Activated CD4-positive, alpha-beta T cell treated with anti-CD3 and anti-CD28 coated beads, Interleukin-2, amount 10 ng/mL, durations not matched to agents 7 days and 5 days (primary cell): ENCODE measurements around the gene SKAP1. TPM values are rescaled to one million over a fixed set of nuclear protein-coding genes. Genes with fewer than 3 reads are reported as not detected.
"Not testable (repeated sequence)": the region's sequence is repeated elsewhere in the genome, so short reads cannot be mapped to it uniquely, and the experiment has no call there.

Source experiments
- CTCF ChIA-PET: fragments of 350-600 bp; sonication (Branson Sonifier 250); formaldehyde crosslinking; loops from one replicate; lab custom pipeline; 2021; ENCODE audit warnings: antibody characterized with exemption; lab: Charles Lee
- POLR2A ChIA-PET: fragments of 350-600 bp; sonication (Branson Sonifier 250); formaldehyde crosslinking; loops from one replicate; lab custom pipeline; 2021; ENCODE audit warnings: antibody characterized with exemption; lab: Charles Lee
- DNase-seq: peaks from one replicate; pipeline ENCODE4 v3.0.0-alpha.2; 2020
- H3K27ac Mint-ChIP-seq: one replicate; pipeline ENCODE4 v1.8.0; 2021; ENCODE audit warnings: mild to moderate bottlenecking, moderate library complexity, mixed read lengths
- H3K27me3 Mint-ChIP-seq: one replicate; pipeline ENCODE4 v1.8.0; 2021; ENCODE audit warnings: mixed read lengths
- H3K36me3 Mint-ChIP-seq: one replicate; pipeline ENCODE4 v1.8.0; 2021; ENCODE audit warnings: low read depth, mixed read lengths
- H3K4me1 Mint-ChIP-seq: one replicate; pipeline ENCODE4 v1.8.0; 2021; ENCODE audit warnings: mixed read lengths
- H3K4me3 Mint-ChIP-seq: one replicate; pipeline ENCODE4 v1.8.0; 2021; ENCODE audit warnings: mild to moderate bottlenecking, moderate library complexity, mixed read lengths
- H3K9me3 Mint-ChIP-seq: one replicate; pipeline ENCODE4 v1.8.0; 2021; ENCODE audit warnings: mixed read lengths
- total RNA-seq, 2 experiments: library from RNA; stranded (reverse); gene quantifications; one replicate each; pipeline ENCODE4 v1.2.3, GENCODE V29; 2021

Gene SKAP1
- total RNA-seq, 2 experiments from 2014 or later, result 123 to 144 TPM

GRCh38 chr17:48426761-48427500 lies 3.1 kb downstream of the SKAP1 start:
- H3K27ac Mint-ChIP-seq, result peak overlapping the region; percentile 87
- ChIA-PET CTCF (interaction anchor here (0.6 to 1.3 kb wide), 4 partner anchors 8 to 25 kb away, joined by 3 to 5 read pairs (median 3); no protein-coding TSS in a partner anchor), POLR2A (no interaction called here)
- H3K9me3 Mint-ChIP-seq, result no peaks in the 10 kb centered on the region
- H3K27me3 Mint-ChIP-seq, result no peaks in the 10 kb centered on the region
- peak overlapping the region; percentile 88 for H3K4me3 Mint-ChIP-seq
- no peak for DNase-seq
- H3K4me1 Mint-ChIP-seq, result peaks cover 67% of the 10 kb centered on the region
- peaks cover 53% of the 10 kb centered on the region for H3K36me3 Mint-ChIP-seq

- DNase-seq, result no peak
- H3K4me3 Mint-ChIP-seq, result peak overlapping the region; percentile 88
- peaks cover 66% of the 10 kb centered on the region for H3K4me1 Mint-ChIP-seq
- H3K9me3 Mint-ChIP-seq, result no peaks in the 10 kb centered on the region
- H3K27me3 Mint-ChIP-seq, result no peaks in the 10 kb centered on the region
- CTCF ChIA-PET, result interaction anchor here (0.6 to 2.0 kb wide), 8 partner anchors 8 to 167 kb away, joined by 3 to 5 read pairs (median 3); no protein-coding TSS in a partner anchor
- peaks cover 58% of the 10 kb centered on the region for H3K36me3 Mint-ChIP-seq
- POLR2A ChIA-PET, result no interaction called here
- H3K27ac Mint-ChIP-seq, result peak overlapping the region; percentile 87
Observed at GRCh38 chr17:48426019-48426665, 3.9 kb downstream of the SKAP1 start.

GRCh38 chr17:48422060-48422459 lies 8.0 kb downstream of the SKAP1 start:
- POLR2A ChIA-PET, CTCF ChIA-PET, H3K27ac Mint-ChIP-seq, H3K4me3 Mint-ChIP-seq, DNase-seq, H3K27me3 Mint-ChIP-seq, H3K9me3 Mint-ChIP-seq: not testable (repeated sequence)
- H3K4me1 Mint-ChIP-seq, result peaks cover 73% of the 10 kb centered on the region
- H3K36me3 Mint-ChIP-seq, result peaks cover 52% of the 10 kb centered on the region

- Mint-ChIP-seq H3K27ac (no peak overlapping the region), H3K9me3 (no peaks in the 10 kb centered on the region), H3K36me3 (peaks cover 47% of the 10 kb centered on the region), H3K4me3 (no peak overlapping the region), H3K4me1 (peaks cover 73% of the 10 kb centered on the region), H3K27me3 (no peaks in the 10 kb centered on the region)
- no peak for DNase-seq
- ChIA-PET CTCF (interaction anchor here (0.8 kb wide), 1 partner anchor 68 kb away, joined by 5 read pairs; no protein-coding TSS in a partner anchor), POLR2A (no interaction called here)
Observed at GRCh38 chr17:48420823-48421222, 9.2 kb downstream of the SKAP1 start.

GRCh38 chr17:48416971-48417370 lies 13.0 kb downstream of the SKAP1 start:
- ChIA-PET CTCF (no interaction called here), POLR2A (interaction anchor here (0.6 to 0.7 kb wide), 2 partner anchors 23 to 196 kb away, joined by 4 to 5 read pairs; no protein-coding TSS in a partner anchor)
- DNase-seq, result no peak
- Mint-ChIP-seq H3K27me3 (no peaks in the 10 kb centered on the region), H3K27ac (peak overlapping the region; percentile 42), H3K4me3 (no peak overlapping the region), H3K36me3 (peaks cover 52% of the 10 kb centered on the region), H3K9me3 (no peaks in the 10 kb centered on the region), H3K4me1 (peaks cover 80% of the 10 kb centered on the region)

- DNase-seq, result no peak
- POLR2A ChIA-PET, result no interaction called here
- Mint-ChIP-seq H3K36me3 (peaks cover 62% of the 10 kb centered on the region), H3K4me3 (no peak overlapping the region), H3K27ac (peak overlapping the region; percentile 74), H3K9me3 (no peaks in the 10 kb centered on the region), H3K4me1 (peaks cover 81% of the 10 kb centered on the region), H3K27me3 (no peaks in the 10 kb centered on the region)
- CTCF ChIA-PET, result interaction anchor here (1.0 to 1.5 kb wide), 4 partner anchors 13 to 62 kb away, joined by 3 read pairs; no protein-coding TSS in a partner anchor
Observed at GRCh38 chr17:48413613-48414405, 16.2 kb downstream of the SKAP1 start.

- Mint-ChIP-seq H3K4me1 (peaks cover 75% of the 10 kb centered on the region), H3K9me3 (no peaks in the 10 kb centered on the region), H3K4me3 (peak overlapping the region; percentile 5), H3K27me3 (no peaks in the 10 kb centered on the region), H3K27ac (peak overlapping the region; percentile 73), H3K36me3 (peaks cover 59% of the 10 kb centered on the region)
- no peak for DNase-seq
- CTCF ChIA-PET, result interaction anchor here (0.6 kb wide), 1 partner anchor 11 kb away, joined by 3 read pairs; no protein-coding TSS in a partner anchor
- POLR2A ChIA-PET, result interaction anchor here (0.6 kb wide), 1 partner anchor 809 kb away, joined by 4 read pairs; no protein-coding TSS in a partner anchor
Observed at GRCh38 chr17:48412841-48413240, 17.2 kb downstream of the SKAP1 start.

GRCh38 chr17:48410821-48411220 lies 19.2 kb downstream of the SKAP1 start:
- peaks cover 69% of the 10 kb centered on the region for H3K4me1 Mint-ChIP-seq
- POLR2A ChIA-PET, DNase-seq, H3K9me3 Mint-ChIP-seq, H3K27me3 Mint-ChIP-seq, H3K4me3 Mint-ChIP-seq: not testable (repeated sequence)
- CTCF ChIA-PET, result interaction anchor here (0.6 to 1.2 kb wide), 2 partner anchors 20 to 1202 kb away, joined by 3 read pairs; no protein-coding TSS in a partner anchor
- H3K36me3 Mint-ChIP-seq, result peaks cover 59% of the 10 kb centered on the region
- peak overlapping the region; percentile 48 for H3K27ac Mint-ChIP-seq

GRCh38 chr17:48409607-48410006 lies 20.4 kb downstream of the SKAP1 start:
- H3K36me3 Mint-ChIP-seq, result peaks cover 57% of the 10 kb centered on the region
- ChIA-PET CTCF (interaction anchor here (1.2 to 2.0 kb wide), 3 partner anchors 15 to 21 kb away, joined by 3 to 5 read pairs (median 4); no protein-coding TSS in a partner anchor), POLR2A (no interaction called here)
- DNase-seq, result no peak
- no peak overlapping the region for H3K27ac Mint-ChIP-seq
- H3K4me3 Mint-ChIP-seq, result no peak overlapping the region
- no peaks in the 10 kb centered on the region for H3K27me3 Mint-ChIP-seq
- H3K9me3 Mint-ChIP-seq, result no peaks in the 10 kb centered on the region
- peaks cover 61% of the 10 kb centered on the region for H3K4me1 Mint-ChIP-seq

GRCh38 chr17:48406936-48407567 lies 23.0 kb downstream of the SKAP1 start:
- ChIA-PET POLR2A (no interaction called here), CTCF (interaction anchor here (0.7 kb wide), 1 partner anchor 143 kb away, joined by 3 read pairs; no protein-coding TSS in a partner anchor)
- peak overlapping the region; percentile 11 for H3K27ac Mint-ChIP-seq
- peaks cover 55% of the 10 kb centered on the region for H3K36me3 Mint-ChIP-seq
- no peak for DNase-seq
- H3K9me3 Mint-ChIP-seq, result no peaks in the 10 kb centered on the region
- H3K27me3 Mint-ChIP-seq, result no peaks in the 10 kb centered on the region
- H3K4me1 Mint-ChIP-seq, result peaks cover 45% of the 10 kb centered on the region
- H3K4me3 Mint-ChIP-seq, result no peak overlapping the region

GRCh38 chr17:48394821-48395220 lies 35.2 kb downstream of the SKAP1 start:
- no peak overlapping the region for H3K4me3 Mint-ChIP-seq
- H3K36me3 Mint-ChIP-seq, result peaks cover 45% of the 10 kb centered on the region
- peaks cover 24% of the 10 kb centered on the region for H3K4me1 Mint-ChIP-seq
- H3K27me3 Mint-ChIP-seq, result no peaks in the 10 kb centered on the region
- POLR2A ChIA-PET, result no interaction called here
- no peaks in the 10 kb centered on the region for H3K9me3 Mint-ChIP-seq
- CTCF ChIA-PET, result interaction anchor here (0.8 kb wide), 1 partner anchor 17 kb away, joined by 4 read pairs; no protein-coding TSS in a partner anchor
- no peak overlapping the region for H3K27ac Mint-ChIP-seq
- DNase-seq, result no peak

- H3K9me3 Mint-ChIP-seq, result no peaks in the 10 kb centered on the region
- no peak overlapping the region for H3K27ac Mint-ChIP-seq
- ChIA-PET POLR2A (no interaction called here), CTCF (interaction anchor here (1.2 kb wide), 1 partner anchor 15 kb away, joined by 3 read pairs; no protein-coding TSS in a partner anchor)
- H3K4me1 Mint-ChIP-seq, result peaks cover 17% of the 10 kb centered on the region
- H3K27me3 Mint-ChIP-seq, result no peaks in the 10 kb centered on the region
- DNase-seq, result no peak
- H3K36me3 Mint-ChIP-seq, result peaks cover 56% of the 10 kb centered on the region
- H3K4me3 Mint-ChIP-seq, result no peak overlapping the region
Observed at GRCh38 chr17:48393283-48393682, 36.7 kb downstream of the SKAP1 start.
